Stomach smooth muscle (tissue), 2 donors: ENCODE results near the gene VAV2.

ENCODE experiments used
- H3K27ac ChIP-seq: one replicate; pipeline ENCODE4 v1.7.0; 2013; ENCODE audit warnings: mild to moderate bottlenecking, low read length, inconsistent platforms
- H3K27me3 ChIP-seq, 2 donors: one replicate each; pipeline ENCODE4 v1.7.0; 2013; ENCODE audit warnings: low read length in 2 of 2; ENCODE audit not compliant: insufficient read depth in 2 of 2, control insufficient read depth in 1 of 2
- H3K36me3 ChIP-seq, 2 donors: one replicate each; pipeline ENCODE4 v1.7.0; 2013; ENCODE audit warnings: low read length in 2 of 2; ENCODE audit not compliant: control insufficient read depth in 2 of 2, insufficient read depth in 2 of 2
- H3K4me1 ChIP-seq: one replicate; pipeline ENCODE4 v1.7.0; 2013; ENCODE audit warnings: low read length; ENCODE audit not compliant: control insufficient read depth, insufficient read depth
- H3K4me3 ChIP-seq, 2 donors: one replicate each; pipeline ENCODE4 v1.7.0; 2013; ENCODE audit warnings: low read length in 2 of 2
- H3K9ac ChIP-seq, 2 donors: one replicate each; pipeline ENCODE4 v1.7.0; 2013; ENCODE audit warnings: low read length in 2 of 2, mild to moderate bottlenecking in 1 of 2
- H3K9me3 ChIP-seq, 2 donors: one replicate each; pipeline ENCODE4 v1.7.0; 2013; ENCODE audit warnings: low read length in 2 of 2; ENCODE audit not compliant: control insufficient read depth in 2 of 2
- donor health status: healthy.
- donor health status: Pancreatic carcinoma.

Gene VAV2

DNA sequence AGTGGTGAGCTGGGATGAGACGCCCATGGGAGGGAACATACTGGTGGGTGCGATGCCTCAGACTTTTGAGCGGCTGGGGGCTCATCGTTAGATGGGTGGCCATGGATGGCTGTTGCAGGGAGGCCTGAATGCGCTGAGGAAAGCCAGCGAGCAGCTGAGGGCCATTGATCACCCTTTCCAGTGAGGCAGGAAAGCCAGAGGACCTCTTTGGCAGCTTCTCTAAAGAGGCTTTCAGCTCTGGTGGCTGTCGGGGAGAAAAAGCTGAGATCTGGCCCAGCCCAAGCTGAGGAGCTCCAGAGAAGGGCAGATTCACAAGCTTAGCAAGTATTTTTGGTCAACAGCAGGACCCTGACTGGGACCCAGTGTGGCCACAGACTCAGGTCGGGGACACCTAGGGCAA, 13.3 kb upstream of the VAV2 start:
- no peak overlapping the region for H3K27ac ChIP-seq
- H3K27me3 ChIP-seq: peaks cover 0 to 5% of the 10 kb centered on the region in 2 donors
- no peak overlapping the region for H3K9ac ChIP-seq
- no peaks in the 10 kb centered on the region for H3K9me3 ChIP-seq
- H3K4me1 ChIP-seq: peaks cover 3% of the 10 kb centered on the region
- H3K4me3 ChIP-seq: no peak overlapping the region
- H3K36me3 ChIP-seq: no peaks in the 10 kb centered on the region

DNA sequence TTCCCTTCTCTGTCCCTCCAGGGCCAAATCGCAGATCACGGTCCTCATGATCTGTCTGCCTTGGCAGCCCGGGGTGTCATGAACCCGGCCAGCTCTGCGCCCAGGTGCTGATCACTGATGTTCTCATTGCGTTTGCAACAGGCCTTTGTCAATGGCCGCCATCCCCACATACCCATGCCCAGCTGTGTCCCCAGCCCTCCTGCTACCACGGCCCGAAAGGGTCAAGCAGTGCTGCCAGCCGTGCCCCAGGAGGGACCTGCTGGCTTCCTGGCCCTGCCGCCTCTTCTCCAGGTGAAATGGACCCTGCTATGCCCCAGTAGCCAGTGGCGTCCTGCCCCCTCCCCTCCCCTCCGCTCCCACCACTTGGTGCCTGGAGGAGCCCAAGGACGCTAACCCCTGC, 12.8 kb upstream of the VAV2 start:
- H3K36me3 ChIP-seq: no peaks in the 10 kb centered on the region
- H3K4me1 ChIP-seq: peaks cover 3% of the 10 kb centered on the region
- H3K9me3 ChIP-seq: no peaks in the 10 kb centered on the region
- no peak overlapping the region for H3K4me3 ChIP-seq
- peaks cover 0 to 5% of the 10 kb centered on the region in 2 donors for H3K27me3 ChIP-seq
- H3K27ac ChIP-seq: no peak overlapping the region
- H3K9ac ChIP-seq: no peak overlapping the region

DNA sequence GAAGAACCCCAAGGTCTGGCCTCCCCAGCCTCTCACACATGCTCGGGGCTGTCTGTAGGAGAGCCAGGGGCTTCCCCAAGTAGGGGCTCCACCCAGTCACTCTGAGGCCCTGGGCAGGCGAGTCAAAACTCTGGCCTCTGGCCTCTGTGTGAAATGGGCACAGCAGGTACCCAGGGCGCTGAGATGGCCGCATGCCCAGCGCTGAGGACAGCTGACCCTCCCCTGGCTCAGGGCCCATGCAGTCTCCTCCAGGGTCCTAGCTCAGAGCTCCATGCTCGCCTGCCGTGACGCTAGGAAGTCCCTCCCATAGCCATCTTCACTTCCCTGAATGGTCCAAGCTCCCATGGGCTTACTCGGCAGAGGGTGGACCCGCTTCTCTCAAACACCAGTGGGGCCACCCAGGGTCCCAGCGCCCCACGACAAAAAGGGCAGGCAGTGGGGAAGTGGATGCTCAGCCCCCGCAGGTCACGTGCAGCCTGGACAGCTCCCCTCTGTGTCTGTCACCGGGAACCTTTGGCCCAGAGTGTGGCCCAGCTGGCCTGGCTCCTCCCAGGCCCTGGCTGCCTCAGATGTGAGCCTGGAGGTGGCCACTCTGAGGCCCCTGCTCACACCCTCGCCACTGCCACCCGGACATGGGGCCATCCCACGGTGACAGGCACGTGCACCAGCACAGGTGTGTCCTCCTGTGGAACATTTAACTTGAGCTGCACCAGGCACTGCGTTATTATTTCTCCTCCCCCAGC, 12.2 kb upstream of the VAV2 start:
- Histone ChIP-seq H3K4me1 (peaks cover 3% of the 10 kb centered on the region), H3K27ac (no peak overlapping the region)

DNA sequence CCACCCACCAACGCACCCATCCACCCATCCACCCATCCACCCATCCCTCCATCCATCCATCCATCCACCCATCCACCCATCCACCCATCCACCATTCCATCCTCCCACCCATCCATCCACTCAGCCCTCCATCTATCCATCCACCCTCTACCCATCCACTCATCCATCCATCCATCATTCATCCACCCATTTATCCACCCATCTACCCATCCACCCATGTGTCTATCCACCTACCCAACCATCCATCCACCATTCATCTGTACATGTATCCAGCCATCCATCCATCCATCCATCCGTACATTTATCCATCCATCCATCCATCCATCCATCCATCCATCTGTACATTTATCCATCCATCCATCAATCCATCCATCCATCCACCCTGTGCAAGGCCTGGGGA, 11.1 kb upstream of the VAV2 start:
- Histone ChIP-seq H3K4me3 (no peak overlapping the region), H3K9me3 (no peaks in the 10 kb centered on the region), H3K9ac (no peak overlapping the region), H3K36me3 (no peaks in the 10 kb centered on the region), H3K4me1 (peaks cover 3% of the 10 kb centered on the region), H3K27ac (no peak overlapping the region), H3K27me3 (peaks cover 0 to 5% of the 10 kb centered on the region in 2 donors)

More for the DNA sequence above, 12.2 kb upstream of the VAV2 start:
- Histone ChIP-seq H3K4me3 (no peak overlapping the region), H3K36me3 (no peaks in the 10 kb centered on the region), H3K9me3 (no peaks in the 10 kb centered on the region), H3K9ac (no peak overlapping the region), H3K27me3 (peaks cover 0 to 5% of the 10 kb centered on the region in 2 donors)

DNA sequence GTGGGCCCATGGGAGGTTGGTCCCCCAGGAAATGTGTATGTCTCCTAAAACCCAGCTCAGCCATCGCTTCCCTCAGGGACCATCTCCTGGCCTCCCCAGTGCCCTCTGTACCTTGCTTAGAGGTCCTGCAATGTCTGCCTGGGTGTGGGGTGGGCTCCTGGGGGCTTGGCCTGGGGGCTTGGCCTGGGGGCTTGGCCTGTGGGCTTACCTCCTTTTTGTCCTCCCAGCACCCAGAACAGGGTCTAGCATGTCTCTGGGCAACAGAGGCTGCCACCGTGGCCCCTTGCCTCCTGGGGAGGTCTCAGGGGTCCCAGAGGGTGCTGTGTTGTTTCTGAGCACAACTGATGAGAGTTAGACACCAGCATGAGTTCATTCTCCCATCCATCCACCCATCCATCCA, 10.7 kb upstream of the VAV2 start:
- Histone ChIP-seq H3K27me3 (peaks cover 0 to 5% of the 10 kb centered on the region in 2 donors), H3K9me3 (no peaks in the 10 kb centered on the region), H3K4me1 (peaks cover 3% of the 10 kb centered on the region), H3K36me3 (no peaks in the 10 kb centered on the region), H3K4me3 (no peak overlapping the region), H3K9ac (no peak overlapping the region), H3K27ac (no peak overlapping the region)

DNA sequence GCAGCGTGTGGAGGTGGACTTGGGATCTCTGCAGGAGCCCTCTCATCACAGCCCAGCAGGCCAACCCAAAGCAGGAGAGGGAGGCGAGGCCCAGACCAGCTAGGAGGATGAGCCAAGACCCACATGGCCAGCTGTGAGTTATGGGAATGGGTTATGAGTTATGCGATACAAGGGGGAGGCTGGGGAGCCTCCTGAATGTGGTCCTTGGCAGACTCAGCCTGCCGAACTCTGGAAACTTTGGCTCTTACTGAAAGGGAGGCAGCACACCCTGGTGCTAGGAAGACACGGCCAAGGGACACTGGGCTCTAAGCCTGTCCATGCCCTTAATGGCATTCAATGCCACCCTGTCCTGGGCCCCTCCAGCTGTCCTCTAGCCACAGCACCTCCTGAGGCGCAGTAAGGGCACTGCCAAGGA, 7.7 kb upstream of the VAV2 start:
- Histone ChIP-seq H3K27ac (no peak overlapping the region), H3K4me3 (no peak overlapping the region)

DNA sequence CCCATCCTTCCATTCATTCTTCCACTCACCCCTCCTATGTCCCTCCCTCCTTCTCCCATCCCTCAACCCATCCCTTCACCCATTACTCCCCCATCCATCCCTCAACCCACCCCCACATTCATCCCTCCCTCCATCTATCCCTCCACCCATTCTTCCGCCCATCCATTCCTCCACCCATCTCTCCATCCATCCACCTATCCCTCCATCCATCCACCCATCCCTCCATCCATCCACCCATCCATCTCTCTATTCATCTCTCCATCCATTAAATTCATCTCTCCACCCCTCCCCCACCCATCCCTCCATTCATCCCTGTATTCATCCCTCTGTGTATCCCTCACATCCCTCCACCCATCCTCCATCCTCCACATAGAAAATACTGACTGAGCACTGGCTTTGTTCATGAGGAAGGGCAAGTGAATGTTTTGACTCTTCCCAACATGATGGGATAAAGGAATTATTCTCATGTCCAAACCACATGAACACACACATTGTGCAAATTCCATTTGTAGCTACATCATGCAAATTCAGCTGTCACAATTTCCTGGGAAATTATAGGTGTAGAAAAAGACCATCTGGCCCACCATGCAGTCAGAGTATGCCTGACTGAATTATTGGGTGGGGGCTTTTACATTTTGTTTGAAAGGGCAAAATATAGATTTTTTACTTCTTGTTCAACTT, 6.9 kb upstream of the VAV2 start:
- H3K27ac ChIP-seq: no peak overlapping the region
- no peak overlapping the region for H3K9ac ChIP-seq

More for the DNA sequence above, 7.7 kb upstream of the VAV2 start:
- Histone ChIP-seq H3K4me1 (no peaks in the 10 kb centered on the region), H3K27me3 (peaks cover 2 to 3% of the 10 kb centered on the region in 2 donors), H3K9me3 (no peaks in the 10 kb centered on the region), H3K36me3 (no peaks in the 10 kb centered on the region), H3K9ac (no peak overlapping the region)

DNA sequence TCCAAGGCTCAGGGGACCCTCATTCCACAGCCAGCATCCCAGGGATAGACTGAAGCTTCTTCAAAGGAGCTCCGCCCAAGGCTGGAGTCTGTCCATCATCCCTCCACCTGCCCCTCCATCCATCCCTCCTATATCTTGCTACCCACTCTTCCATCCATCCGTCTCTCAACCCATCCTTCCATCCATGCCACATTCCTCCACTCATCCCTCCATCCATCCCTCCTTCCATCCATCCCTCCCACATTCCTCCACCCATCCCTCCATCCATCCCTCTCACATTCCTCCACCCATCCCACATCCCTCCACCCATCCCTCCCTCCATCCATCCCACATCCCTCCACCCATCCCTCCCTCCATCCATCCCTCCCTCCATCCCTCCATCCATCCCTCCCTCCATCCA, 5.5 kb upstream of the VAV2 start:
- H3K27me3 ChIP-seq: peaks cover 2 to 3% of the 10 kb centered on the region in 2 donors

More for the DNA sequence above, 6.9 kb upstream of the VAV2 start:
- Histone ChIP-seq H3K27me3 (peaks cover 2 to 3% of the 10 kb centered on the region in 2 donors), H3K9me3 (no peaks in the 10 kb centered on the region), H3K4me3 (no peak overlapping the region), H3K4me1 (peaks cover 3% of the 10 kb centered on the region), H3K36me3 (no peaks in the 10 kb centered on the region)

DNA sequence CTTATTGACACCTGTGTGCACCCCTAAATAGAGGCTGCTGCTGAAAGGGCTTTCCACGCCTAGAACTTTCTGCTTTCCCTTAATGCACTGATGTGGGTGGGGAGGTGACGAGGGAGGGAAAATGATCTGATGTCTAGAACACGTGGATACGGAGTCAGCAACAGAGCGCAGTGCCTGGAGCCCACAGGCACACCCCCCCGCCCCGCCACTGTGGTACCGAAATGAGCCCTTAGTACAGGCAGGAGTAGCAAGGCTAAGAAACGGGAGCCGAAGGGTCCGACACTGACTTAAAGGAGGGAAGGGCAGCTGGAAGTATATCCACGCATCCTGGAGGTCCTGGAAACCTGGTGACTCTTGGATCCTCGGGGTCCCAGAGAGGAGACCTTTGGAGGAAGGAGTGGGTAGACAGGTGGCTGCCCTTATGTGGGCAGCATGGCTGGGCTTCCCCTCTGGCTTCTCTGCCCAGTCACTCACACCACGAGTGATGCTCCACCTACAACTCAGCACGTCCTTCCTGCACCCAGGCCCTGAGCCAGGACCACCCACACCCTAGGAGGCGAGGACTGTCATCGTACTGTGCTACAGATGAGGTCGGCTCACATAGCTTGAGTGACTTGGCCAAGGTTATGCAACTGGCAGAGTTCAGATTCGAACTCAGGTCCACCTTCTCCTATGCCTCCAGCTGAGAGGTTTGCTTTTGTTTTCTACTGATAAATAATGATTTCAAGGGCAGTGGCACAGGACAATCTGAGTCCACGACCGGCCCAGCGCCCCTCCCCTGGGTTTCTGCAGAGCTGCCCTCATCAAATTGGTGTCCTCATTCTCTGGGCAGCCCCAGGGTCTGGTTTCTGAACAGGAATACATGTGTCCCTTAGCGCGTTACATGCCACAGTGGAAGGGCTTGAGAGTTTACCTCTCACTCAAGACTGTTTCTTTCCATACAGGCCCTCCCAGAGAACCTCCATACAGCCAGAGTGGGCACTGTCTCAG, 4.7 kb upstream of the VAV2 start:
- Histone ChIP-seq H3K4me3 (no peak overlapping the region), H3K27me3 (peaks cover 2 to 3% of the 10 kb centered on the region in 2 donors), H3K36me3 (no peaks in the 10 kb centered on the region)

More for the DNA sequence above, 5.5 kb upstream of the VAV2 start:
- no peak overlapping the region for H3K4me3 ChIP-seq
- no peaks in the 10 kb centered on the region for H3K9me3 ChIP-seq
- H3K27ac ChIP-seq: no peak overlapping the region
- H3K36me3 ChIP-seq: no peaks in the 10 kb centered on the region
- no peak overlapping the region for H3K9ac ChIP-seq
- peaks cover 14% of the 10 kb centered on the region for H3K4me1 ChIP-seq

More for the DNA sequence above, 4.7 kb upstream of the VAV2 start:
- Histone ChIP-seq H3K27ac (no peak overlapping the region), H3K9me3 (no peaks in the 10 kb centered on the region), H3K9ac (no peak overlapping the region), H3K4me1 (peaks cover 14% of the 10 kb centered on the region)
